ENCODE results near the gene PDYN. TPM values are rescaled to one million over a fixed set of nuclear protein-coding genes. Genes with fewer than 3 reads are reported as not detected.

PDYN gene
- polyA plus RNA-seq, 3 donors, result not detected

- Mint-ChIP-seq H3K36me3 (no peaks in the 10 kb centered on the region), H3K27me3 (ENCODE audit: low read depth in 3 of 3) (peaks cover 0 to 3% (median 1%) of the 10 kb centered on the region in 3 donors), H3K9me3 (peaks cover 0 to 3% (median 0%) of the 10 kb centered on the region in 7 donors), H3K4me1 (peaks cover 56% of the 10 kb centered on the region), H3K4me3 (no peak overlapping the region), H3K27ac (peak overlapping the region; percentile 50 to 99 (median 95))
- no peaks in the 10 kb centered on the region for H3K27me3 ChIP-seq (ENCODE audit: control insufficient read depth in 2 of 2, insufficient read depth in 2 of 2, low read length in 2 of 2)
- intact Hi-C loops (cut with micrococcal nuclease), result no loop called here
- no peaks in the 10 kb centered on the region for H4K20me1 ChIP-seq (ENCODE audit: insufficient read depth, low read length)
- peak in 1 of 3 donors; percentile 32 for DNase-seq
- no peak overlapping the region for H3K9ac ChIP-seq (ENCODE audit: insufficient read depth, low read length, poor library complexity, severe bottlenecking)
- no peaks in the 10 kb centered on the region for H3K79me2 ChIP-seq (ENCODE audit: insufficient read depth, low read length)
- peaks cover 63 to 74% of the 10 kb centered on the region in 2 donors for H3K4me1 ChIP-seq (ENCODE audit: control insufficient read depth in 1 of 2, insufficient read depth in 2 of 2, low read length in 2 of 2)
- H2AFZ ChIP-seq (ENCODE audit: insufficient read depth, low read depth, low read length, poor library complexity, severe bottlenecking), result no peak overlapping the region
- no peaks in the 10 kb centered on the region for H3K9me3 ChIP-seq (replicated peaks in 1 of 2; ENCODE audit: control insufficient read depth in 1 of 2, insufficient read depth in 1 of 2, low read length in 2 of 2)
- H3K36me3 ChIP-seq (replicated peaks in 1 of 2; ENCODE audit: control insufficient read depth in 1 of 2, insufficient read depth in 2 of 2, low read length in 2 of 2), result no peaks in the 10 kb centered on the region
- TF ChIP-seq CTCF (IDR thresholded peaks at IDR 0.05), result no peak
- peak overlapping the region; percentile 62 to 66 for H3K27ac ChIP-seq (ENCODE audit: low read depth in 1 of 2, low read length in 2 of 2)
- peak overlapping the region in 1 of 3 experiments; percentile 3 for H3K4me3 ChIP-seq (replicated peaks in 1 of 3; ENCODE audit: low read depth in 2 of 3, low read length in 3 of 3)
- H3K4me2 ChIP-seq (replicated peaks; ENCODE audit: extremely low read depth, low read length, poor library complexity, severe bottlenecking), result no peak overlapping the region
- 56% methylated on average over 3 of the region's 5 CpGs for WGBS (ENCODE audit: insufficient coverage)
These were observed 40.2 kb downstream of the PDYN start for GRCh38 chr20:1953621-1954020.

- intact Hi-C loops (cut with micrococcal nuclease), result no loop called here
- Histone ChIP-seq H3K4me1 (ENCODE audit: control insufficient read depth in 1 of 2, insufficient read depth in 2 of 2, low read length in 2 of 2) (peaks cover 68 to 80% of the 10 kb centered on the region in 2 donors), H4K20me1 (ENCODE audit: insufficient read depth, low read length) (no peaks in the 10 kb centered on the region)
These were observed 40.9 kb downstream of the PDYN start for GRCh38 chr20:1952737-1953530.

More at GRCh38 chr20:1952737-1953530, 40.9 kb downstream of the PDYN start:
- Mint-ChIP-seq H3K27me3 (ENCODE audit: low read depth in 3 of 3) (peaks cover 1 to 3% (median 1%) of the 10 kb centered on the region in 3 donors), H3K27ac (peak overlapping the region; percentile 50 to 93 (median 83)), H3K36me3 (no peaks in the 10 kb centered on the region), H3K9me3 (peaks cover 0 to 3% (median 0%) of the 10 kb centered on the region in 7 donors), H3K4me1 (peaks cover 63% of the 10 kb centered on the region), H3K4me3 (no peak overlapping the region)
- H3K27me3 ChIP-seq (ENCODE audit: control insufficient read depth in 2 of 2, insufficient read depth in 2 of 2, low read length in 2 of 2), result no peaks in the 10 kb centered on the region
- H3K79me2 ChIP-seq (ENCODE audit: insufficient read depth, low read length), result no peaks in the 10 kb centered on the region
- no peak overlapping the region for H3K4me3 ChIP-seq (replicated peaks in 1 of 3; ENCODE audit: low read depth in 2 of 3, low read length in 3 of 3)
- no peak overlapping the region for H2AFZ ChIP-seq (ENCODE audit: insufficient read depth, low read depth, low read length, poor library complexity, severe bottlenecking)
- DNase-seq, result no peak
- no peak overlapping the region for H3K4me2 ChIP-seq (replicated peaks; ENCODE audit: extremely low read depth, low read length, poor library complexity, severe bottlenecking)
- TF ChIP-seq CTCF (IDR thresholded peaks at IDR 0.05), result no peak
- no peak overlapping the region for H3K9ac ChIP-seq (ENCODE audit: insufficient read depth, low read length, poor library complexity, severe bottlenecking)
- no peaks in the 10 kb centered on the region for H3K9me3 ChIP-seq (replicated peaks in 1 of 2; ENCODE audit: control insufficient read depth in 1 of 2, insufficient read depth in 1 of 2, low read length in 2 of 2)
- H3K36me3 ChIP-seq (replicated peaks in 1 of 2; ENCODE audit: control insufficient read depth in 1 of 2, insufficient read depth in 2 of 2, low read length in 2 of 2), result no peaks in the 10 kb centered on the region
- peak overlapping the region; percentile 10 to 66 for H3K27ac ChIP-seq (ENCODE audit: low read depth in 1 of 2, low read length in 2 of 2)
- 87% methylated on average over 4 of the region's 6 CpGs for WGBS (ENCODE audit: insufficient coverage)
